HUDEP-2 (cell line): ENCODE measurements around the gene RPL10.

ENCODE experiments used
- DNase-seq, 76 experiments: peaks; one replicate each; lab custom pipeline; 2025; ENCODE audit not compliant: unreplicated experiment in 76 of 76; lab: John Stamatoyannopoulos, UW

Gene RPL10

DNA sequence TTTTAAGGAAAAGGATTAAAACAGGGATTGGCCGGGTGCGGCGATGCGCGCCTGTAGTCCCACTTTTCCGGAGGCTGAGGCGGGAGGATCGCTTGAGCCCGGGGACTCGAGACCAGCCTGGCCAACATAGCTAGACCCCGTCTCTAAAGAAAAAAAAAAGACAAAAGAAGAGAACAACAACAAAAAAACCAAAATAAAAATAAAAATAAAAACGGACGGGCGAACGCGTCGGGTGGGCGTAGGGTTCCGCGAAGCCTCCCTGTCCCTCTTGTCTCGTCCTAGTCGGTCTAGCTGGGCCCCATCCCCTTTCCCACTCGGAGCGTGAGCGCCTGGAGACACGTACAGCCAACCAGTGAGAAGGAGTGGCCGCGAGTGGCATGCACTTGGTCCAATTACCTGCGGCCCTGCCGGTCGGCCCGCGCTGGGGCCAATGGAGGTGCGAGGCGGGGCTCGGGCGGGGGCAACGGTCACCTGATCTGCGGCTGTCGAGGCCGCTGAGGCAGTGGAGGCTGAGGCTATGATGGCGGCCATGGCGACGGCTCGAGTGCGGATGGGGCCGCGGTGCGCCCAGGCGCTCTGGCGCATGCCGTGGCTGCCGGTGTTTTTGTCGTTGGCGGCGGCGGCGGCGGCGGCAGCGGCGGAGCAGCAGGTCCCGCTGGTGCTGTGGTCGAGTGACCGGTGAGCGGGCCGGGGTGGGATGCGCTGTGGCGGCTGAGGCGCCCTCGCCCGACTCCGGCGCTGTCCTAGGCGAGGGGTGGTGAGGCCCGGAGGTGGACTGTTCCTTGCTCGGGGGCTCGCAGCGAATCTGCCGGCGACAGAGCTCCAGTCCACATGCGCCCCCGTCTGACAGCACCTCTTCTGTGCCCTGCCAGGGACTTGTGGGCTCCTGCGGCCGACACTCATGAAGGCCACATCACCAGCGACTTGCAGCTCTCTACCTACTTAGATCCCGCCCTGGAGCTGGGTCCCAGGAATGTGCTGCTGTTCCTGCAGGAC, 30.3 kb downstream of the RPL10 start, which contains the start of gene ATP6AP1:
Gene ATP6AP1 (plus strand): TSS at position 502 of the 996 bp plus-strand sequence. CDS start 16 bp downstream, at position 518.
- peak in 74 of 76 experiments; percentile 8 to 91 (median 80) for DNase-seq

- DNase-seq, result peak in 2 of 76 experiments; percentile 2 to 8
Observed at GRCh38 chrX:154429711-154430110, 31.5 kb downstream of the RPL10 start.

GRCh38 chrX:154430479-154430878, 32.3 kb downstream of the RPL10 start:
- no peak for DNase-seq

- DNase-seq, result no peak
Observed at GRCh38 chrX:154430916-154431315, 32.7 kb downstream of the RPL10 start.

DNA sequence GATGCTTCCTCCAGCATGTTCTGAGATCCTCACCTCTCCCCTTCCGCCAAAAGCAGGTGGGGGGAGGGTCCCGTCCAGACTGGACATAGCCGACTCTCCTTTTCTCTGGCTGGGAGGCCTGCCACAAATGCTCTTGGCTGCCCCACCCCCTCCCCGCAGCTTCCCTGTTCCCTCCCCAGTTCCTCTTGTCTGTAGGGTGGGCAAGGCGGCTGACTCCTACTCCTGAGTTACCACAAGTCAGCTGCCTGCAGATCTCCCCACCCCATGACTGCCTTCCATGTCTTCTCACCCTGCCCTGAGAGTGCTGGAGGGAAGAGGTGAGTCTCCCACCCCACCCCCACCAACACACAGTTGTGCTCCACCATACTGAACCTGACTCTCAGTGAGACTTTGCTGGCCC, 33.2 kb downstream of the RPL10 start:
- no peak for DNase-seq

DNA sequence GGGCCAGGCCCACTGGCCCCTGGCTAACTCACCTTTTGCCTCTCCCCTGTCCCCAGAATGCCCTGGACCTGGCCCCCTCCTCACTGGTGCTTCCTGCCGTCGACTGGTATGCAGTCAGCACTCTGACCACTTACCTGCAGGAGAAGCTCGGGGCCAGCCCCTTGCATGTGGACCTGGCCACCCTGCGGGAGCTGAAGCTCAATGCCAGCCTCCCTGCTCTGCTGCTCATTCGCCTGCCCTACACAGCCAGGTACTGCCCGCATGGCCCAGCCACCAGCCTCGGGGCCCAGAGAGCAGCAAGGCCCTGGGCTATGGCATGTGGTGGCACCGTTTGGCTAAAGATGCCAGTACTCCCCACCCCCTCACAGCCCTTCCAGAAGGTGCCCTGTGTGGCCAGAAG, 34.0 kb downstream of the RPL10 start:
- no peak for DNase-seq

DNA sequence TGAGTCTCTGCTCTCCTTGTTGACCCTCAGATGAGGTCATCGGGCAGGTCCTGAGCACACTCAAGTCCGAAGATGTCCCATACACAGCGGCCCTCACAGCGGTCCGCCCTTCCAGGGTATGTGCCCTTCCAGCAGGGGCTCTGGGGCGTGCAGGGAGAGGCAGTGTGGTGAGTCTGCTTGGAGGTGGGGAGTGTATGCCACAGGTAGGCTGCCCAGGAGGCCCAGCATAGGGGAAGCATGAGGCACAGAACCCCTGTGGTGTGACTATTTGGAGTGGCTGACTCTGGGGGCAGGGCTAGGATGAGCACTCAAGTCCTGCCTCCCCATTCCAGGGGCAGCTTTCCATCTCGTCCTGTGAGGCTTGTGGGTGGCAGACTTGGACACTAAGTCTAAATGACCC, 35.4 kb downstream of the RPL10 start:
- no peak for DNase-seq

- no peak for DNase-seq
Observed at GRCh38 chrX:154434394-154435168, 36.4 kb downstream of the RPL10 start.

- no peak for DNase-seq
Observed at GRCh38 chrX:154435171-154435733, 37.1 kb downstream of the RPL10 start.

DNA sequence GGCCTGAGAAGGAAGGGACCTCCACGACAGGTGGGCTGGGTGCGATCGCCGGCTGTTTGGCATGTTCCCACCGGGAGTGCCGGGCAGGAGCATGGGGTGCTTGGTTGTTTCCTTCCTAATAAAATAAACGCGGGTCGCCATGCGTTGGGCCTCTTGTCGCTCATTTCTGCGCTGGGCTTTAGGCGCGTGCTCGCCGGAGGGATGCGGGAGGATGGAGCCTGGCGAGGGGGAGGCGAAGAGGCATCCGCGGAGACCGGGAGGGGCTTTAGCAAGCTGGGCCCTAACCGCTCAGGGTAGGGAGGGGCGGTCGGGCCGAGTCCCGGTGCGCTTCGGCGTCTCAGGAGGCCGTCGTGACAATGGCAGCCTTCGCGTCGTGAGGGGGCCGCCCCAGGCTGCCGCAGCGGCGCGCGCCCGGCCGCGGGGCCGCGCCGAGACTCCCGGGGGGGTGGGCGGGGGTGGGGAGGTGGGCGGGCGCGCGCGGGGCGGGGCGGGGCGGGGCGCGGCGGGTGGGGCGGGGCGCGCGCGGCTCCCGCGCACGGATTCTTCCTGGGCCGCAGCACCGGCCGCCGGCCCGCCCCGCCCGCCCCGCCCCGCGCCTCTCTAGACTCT, 38.3 kb downstream of the RPL10 start:
- peak in 9 of 76 experiments; percentile 5 to 42 (median 22) for DNase-seq

DNA sequence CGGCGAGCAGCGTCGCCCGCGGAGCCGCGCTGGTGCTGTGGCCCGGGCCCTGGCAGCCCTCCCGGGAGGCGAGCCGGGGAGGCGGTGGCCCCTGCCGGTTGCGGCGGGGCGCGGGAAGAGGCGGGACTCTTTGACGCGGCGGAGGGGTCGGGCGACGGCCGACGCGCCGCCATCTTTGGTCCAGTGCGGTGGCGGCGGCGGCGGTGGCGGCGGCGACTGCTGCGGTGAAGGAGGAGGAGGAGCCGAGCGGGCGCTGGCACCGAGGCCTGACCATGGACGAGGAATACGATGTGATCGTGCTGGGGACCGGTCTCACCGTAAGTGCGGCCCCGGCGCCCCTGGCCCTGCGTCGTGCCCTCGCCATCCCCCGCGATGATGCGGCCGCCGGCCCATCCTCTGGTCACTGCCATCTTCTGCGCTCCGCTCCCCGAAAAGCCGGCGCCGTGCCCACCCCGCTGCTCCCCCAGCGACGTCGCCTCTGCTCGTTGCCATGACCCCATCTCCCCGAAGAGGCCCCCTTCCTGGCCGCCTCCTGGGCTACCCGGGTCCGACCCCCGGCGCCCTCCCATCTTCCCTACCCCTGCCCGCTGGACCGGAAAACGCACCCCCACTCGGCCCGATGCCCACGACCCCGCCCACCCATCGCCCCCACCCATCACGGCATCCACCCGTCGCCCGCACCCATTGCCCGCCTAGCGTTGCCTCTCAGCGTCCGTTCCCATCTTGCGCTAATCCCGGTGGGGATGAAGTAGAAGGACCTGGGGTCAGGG, 39.0 kb downstream of the RPL10 start, which contains the start of gene GDI1:
Gene GDI1 (plus strand): TSS at position 172 of the 770 bp plus-strand sequence. CDS start 101 bp downstream, at position 273.
- DNase-seq, result peak in 25 of 76 experiments; percentile 3 to 44 (median 21)

DNA sequence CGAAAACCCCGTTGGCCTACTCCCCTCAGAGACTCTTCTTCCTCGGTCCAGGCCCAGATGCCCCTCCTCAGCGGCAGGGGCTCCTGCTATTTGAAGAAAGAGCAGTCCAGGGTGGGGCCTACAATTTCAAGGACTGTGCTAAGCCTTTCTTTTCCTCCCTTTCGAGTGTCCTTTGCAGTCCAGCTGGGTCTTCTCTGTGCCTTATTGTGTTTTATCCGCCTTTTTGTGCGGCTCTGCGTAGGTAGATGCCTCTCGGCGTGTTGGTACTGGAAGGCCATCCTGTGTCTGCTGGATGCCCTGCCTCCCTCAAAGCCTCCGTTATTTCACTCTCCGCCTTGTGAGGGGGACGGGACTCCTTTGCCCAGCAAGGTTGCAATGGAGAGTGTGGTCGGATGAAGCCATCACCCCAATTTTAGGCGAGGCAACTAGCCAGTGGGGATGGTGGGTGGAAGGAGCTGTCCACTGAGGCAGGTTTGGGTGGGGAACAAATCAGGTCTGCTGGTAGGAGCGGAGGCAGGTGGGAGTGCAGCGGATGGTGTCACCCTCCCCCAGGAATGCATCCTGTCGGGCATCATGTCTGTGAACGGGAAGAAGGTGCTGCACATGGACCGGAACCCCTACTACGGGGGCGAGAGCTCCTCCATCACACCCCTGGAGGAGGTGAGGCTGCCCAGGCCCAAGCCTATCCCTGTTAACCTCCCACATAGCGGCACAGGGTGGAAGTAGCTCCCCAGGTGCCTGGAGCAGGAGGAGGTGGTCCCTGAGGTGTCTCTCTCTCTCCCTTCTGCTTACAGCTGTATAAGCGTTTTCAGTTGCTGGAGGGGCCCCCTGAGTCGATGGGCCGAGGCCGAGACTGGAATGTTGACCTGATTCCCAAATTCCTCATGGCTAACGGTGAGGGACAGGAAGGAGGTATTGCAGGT, 40.1 kb downstream of the RPL10 start:
- DNase-seq, result no peak

DNA sequence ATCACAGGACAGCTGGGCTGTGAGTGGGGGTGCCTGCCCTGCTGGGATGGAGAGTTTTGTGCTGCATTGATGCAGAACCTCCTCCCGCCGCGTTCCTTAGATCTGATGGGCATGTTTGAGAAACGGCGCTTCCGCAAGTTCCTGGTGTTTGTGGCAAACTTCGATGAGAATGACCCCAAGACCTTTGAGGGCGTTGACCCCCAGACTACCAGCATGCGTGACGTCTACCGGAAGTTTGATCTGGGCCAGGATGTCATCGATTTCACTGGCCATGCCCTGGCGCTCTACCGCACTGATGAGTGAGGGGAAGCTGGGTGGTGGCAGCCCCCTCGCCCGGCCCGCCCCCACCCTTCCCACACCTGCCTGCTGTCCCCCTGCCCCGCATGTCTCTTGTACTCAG, 41.7 kb downstream of the RPL10 start:
- DNase-seq, result no peak

GRCh38 chrX:154440623-154441357, 42.6 kb downstream of the RPL10 start:
- no peak for DNase-seq

- DNase-seq, result no peak
Observed at GRCh38 chrX:154441564-154441963, 43.4 kb downstream of the RPL10 start.

GRCh38 chrX:154441984-154442707, 44.0 kb downstream of the RPL10 start:
- DNase-seq, result no peak

DNA sequence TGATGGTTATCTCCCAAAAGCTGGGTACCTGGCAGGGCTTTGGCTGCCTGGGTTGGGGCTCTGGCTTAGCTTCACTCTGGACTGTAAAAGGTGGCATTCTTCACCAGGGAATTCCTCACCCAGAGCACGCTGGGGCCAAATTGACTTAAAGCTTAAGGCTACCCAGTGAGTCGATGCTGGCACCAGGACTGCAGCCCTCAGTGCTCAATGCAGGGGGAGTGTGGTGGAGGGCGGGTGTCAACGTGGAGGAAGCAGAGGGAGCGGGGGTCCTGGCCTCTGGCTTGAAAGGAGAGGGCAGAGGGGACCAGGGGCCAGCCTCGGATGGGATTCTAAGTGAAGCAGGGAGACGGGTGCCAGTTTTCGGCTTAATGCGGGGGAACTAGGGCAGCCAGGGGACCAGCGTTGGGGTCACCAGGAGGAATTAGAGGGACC, 45.3 kb downstream of the RPL10 start:
- DNase-seq, result no peak
